Hematopoietic multipotent progenitor cell treated with erythropoietin and hydrocortisone succinate and interleukin-3 and kit ligand, for 15 days (in vitro differentiated cells): ENCODE data around the gene MTERF2.
"Not testable (repeated sequence)": the region's sequence is repeated elsewhere in the genome, so short reads cannot be mapped to it uniquely, and the experiment has no call there.

Source experiments
- DNase-seq: peaks from one replicate; pipeline ENCODE4 v3.0.0-alpha.2; 2015; ENCODE audit warnings: low spot score

The MTERF2 gene

GRCh38 chr12:106986625-106987389 lies at the start of gene MTERF2:
TSS of gene MTERF2 (minus strand) at chr12:106987146. CDS start at chr12:106978714, 8,432 bp downstream.
- peak; percentile 87 for DNase-seq

- DNase-seq = no peak
These were observed 48.8 kb upstream of the MTERF2 start for GRCh38 chr12:107035733-107036132.

GRCh38 chr12:107033758-107034739 lies 47.1 kb upstream of the MTERF2 start:
- no peak for DNase-seq

GRCh38 chr12:107032266-107032665 lies 45.3 kb upstream of the MTERF2 start:
- no peak for DNase-seq

- no peak for DNase-seq
These were observed 44.1 kb upstream of the MTERF2 start for GRCh38 chr12:107031061-107031460.

- DNase-seq = no peak
These were observed 42.1 kb upstream of the MTERF2 start for GRCh38 chr12:107029081-107029480.

- DNase-seq = no peak
These were observed 40.7 kb upstream of the MTERF2 start for GRCh38 chr12:107027636-107028053.

- no peak for DNase-seq
These were observed 40.1 kb upstream of the MTERF2 start for GRCh38 chr12:107026806-107027635.

- not testable (repeated sequence) for DNase-seq
These were observed 39.4 kb upstream of the MTERF2 start for GRCh38 chr12:107026356-107026755.

- no peak for DNase-seq
These were observed 38.7 kb upstream of the MTERF2 start for GRCh38 chr12:107025671-107026070.

GRCh38 chr12:107019546-107019945 lies 32.6 kb upstream of the MTERF2 start:
- no peak for DNase-seq

- no peak for DNase-seq
These were observed 30.1 kb upstream of the MTERF2 start for GRCh38 chr12:107017042-107017441.

- no peak for DNase-seq
These were observed 27.1 kb upstream of the MTERF2 start for GRCh38 chr12:107014055-107014454.

GRCh38 chr12:107012736-107013425 lies 25.9 kb upstream of the MTERF2 start:
- no peak for DNase-seq

GRCh38 chr12:107011519-107011918 lies 24.6 kb upstream of the MTERF2 start:
- DNase-seq = no peak

- DNase-seq = no peak
These were observed 20.5 kb upstream of the MTERF2 start for GRCh38 chr12:107007411-107007810.

GRCh38 chr12:107002665-107003064 lies 15.7 kb upstream of the MTERF2 start:
- DNase-seq = not testable (repeated sequence)

GRCh38 chr12:106999446-106999845 lies 12.5 kb upstream of the MTERF2 start:
- no peak for DNase-seq

GRCh38 chr12:106997916-106998315 lies 11.0 kb upstream of the MTERF2 start:
- DNase-seq = no peak

GRCh38 chr12:106996102-106996501 lies 9.2 kb upstream of the MTERF2 start:
- not testable (repeated sequence) for DNase-seq

- DNase-seq = no peak
These were observed 7.8 kb upstream of the MTERF2 start for GRCh38 chr12:106994579-106995220.
